Smooth muscle cell (in vitro differentiated cells): ENCODE measurements around the gene TNFRSF8. TPM values are rescaled to one million over a fixed set of nuclear protein-coding genes. Genes with fewer than 3 reads are reported as not detected.

Experiments used
- DNase-seq: peaks from one replicate; lab custom pipeline; 2025; ENCODE audit not compliant: unreplicated experiment; lab: John Stamatoyannopoulos, UW
- H2AFZ ChIP-seq: fragments of 200-600 bp; sonication (generic); 2 replicates; pipeline ENCODE4 v1.6.0; 2016; ENCODE audit warnings: antibody characterized with exemption, low read depth, mild to moderate bottlenecking
- H3F3A ChIP-seq: fragments of 200-600 bp; sonication (generic); 2 replicates; pipeline ENCODE4 v1.6.0; 2017; ENCODE audit warnings: antibody characterized with exemption, low read depth
- H3K27ac ChIP-seq: fragments of 200-600 bp; sonication (generic); 2 replicates; pipeline ENCODE4 v1.5.1; 2016; ENCODE audit warnings: low read depth, mild to moderate bottlenecking
- H3K27me3 ChIP-seq: fragments of 200-600 bp; sonication (generic); 2 replicates; pipeline ENCODE4 v1.6.1; 2016; ENCODE audit warnings: low read depth, mild to moderate bottlenecking
- H3K36me3 ChIP-seq: fragments of 200-600 bp; sonication (generic); 2 replicates; pipeline ENCODE4 v1.5.1; 2016; ENCODE audit warnings: low read depth
- H3K4me1 ChIP-seq: fragments of 200-600 bp; sonication (generic); 2 replicates; pipeline ENCODE4 v1.5.1; 2016; ENCODE audit warnings: low read depth
- H3K4me2 ChIP-seq: fragments of 200-600 bp; sonication (generic); 2 replicates; pipeline ENCODE4 v1.6.0; 2016; ENCODE audit warnings: mild to moderate bottlenecking
- H3K4me3 ChIP-seq: fragments of 200-600 bp; sonication (generic); 2 replicates; pipeline ENCODE4 v1.5.1; 2016; ENCODE audit warnings: mild to moderate bottlenecking
- H3K79me2 ChIP-seq: fragments of 200-600 bp; sonication (generic); 2 replicates; pipeline ENCODE4 v1.6.0; 2016; ENCODE audit warnings: low read depth, mild to moderate bottlenecking
- H3K9ac ChIP-seq: fragments of 200-600 bp; sonication (generic); 2 replicates; pipeline ENCODE4 v1.6.0; 2016; ENCODE audit warnings: low read depth
- H3K9me3 ChIP-seq: fragments of 200-600 bp; sonication (generic); replicated peaks from 2 replicates; pipeline ENCODE4 v1.5.1; 2016; ENCODE audit warnings: low read depth
- H4K20me1 ChIP-seq: fragments of 200-600 bp; sonication (generic); 2 replicates; pipeline ENCODE4 v1.6.0; 2016; ENCODE audit warnings: low read depth
- WGBS: methylation state at CpG from one replicate; pipeline ENCODE4 v1.1.7; 2016; ENCODE audit warnings: low lambda C conversion rate; 5-methylcytosine and 5-hydroxymethylcytosine counted together
- polyA plus RNA-seq: library from polyadenylated mRNA; unstranded; fragments of >200 nt; fragmentation: Nextera tagmentation; extraction: Ambion mirVana; gene quantifications from 2 replicates; pipeline ENCODE4 v1.2.1, GENCODE V29; 2016
- total RNA-seq: library from RNA; depleted of rRNA; stranded (reverse); fragments of >200 nt; gene quantifications from 2 replicates; pipeline ENCODE4 v1.2.3, GENCODE V29; 2014
- TF ChIP-seq, protein P1 (sequence below): fragments of 200-600 bp; sonication (generic); IDR thresholded peaks from 2 replicates; pipeline ENCODE4 v1.5.1; 2017; ENCODE audit warnings: borderline replicate concordance, mild to moderate bottlenecking, antibody characterized with exemption; ENCODE audit not compliant: insufficient read depth, poor library complexity, severe bottlenecking

The TNFRSF8 gene
- total and polyA plus RNA-seq, 2 experiments from 2014 or later: 0.54 to 1.3 TPM

- 91% methylated on average over 12 of the region's 12 CpGs for WGBS
- Histone ChIP-seq H3K27me3 (no peaks in the 10 kb centered on the region), H3K79me2 (no peaks in the 10 kb centered on the region), H3K9ac (no peak overlapping the region), H2AFZ (no peak overlapping the region), H4K20me1 (no peaks in the 10 kb centered on the region), H3K9me3 (no peaks in the 10 kb centered on the region), H3K4me2 (no peak overlapping the region), H3K27ac (no peak overlapping the region), H3K36me3 (no peaks in the 10 kb centered on the region), H3K4me3 (no peak overlapping the region), H3F3A (no peaks in the 10 kb centered on the region), H3K4me1 (no peaks in the 10 kb centered on the region)
- TF ChIP-seq, protein P1, sequence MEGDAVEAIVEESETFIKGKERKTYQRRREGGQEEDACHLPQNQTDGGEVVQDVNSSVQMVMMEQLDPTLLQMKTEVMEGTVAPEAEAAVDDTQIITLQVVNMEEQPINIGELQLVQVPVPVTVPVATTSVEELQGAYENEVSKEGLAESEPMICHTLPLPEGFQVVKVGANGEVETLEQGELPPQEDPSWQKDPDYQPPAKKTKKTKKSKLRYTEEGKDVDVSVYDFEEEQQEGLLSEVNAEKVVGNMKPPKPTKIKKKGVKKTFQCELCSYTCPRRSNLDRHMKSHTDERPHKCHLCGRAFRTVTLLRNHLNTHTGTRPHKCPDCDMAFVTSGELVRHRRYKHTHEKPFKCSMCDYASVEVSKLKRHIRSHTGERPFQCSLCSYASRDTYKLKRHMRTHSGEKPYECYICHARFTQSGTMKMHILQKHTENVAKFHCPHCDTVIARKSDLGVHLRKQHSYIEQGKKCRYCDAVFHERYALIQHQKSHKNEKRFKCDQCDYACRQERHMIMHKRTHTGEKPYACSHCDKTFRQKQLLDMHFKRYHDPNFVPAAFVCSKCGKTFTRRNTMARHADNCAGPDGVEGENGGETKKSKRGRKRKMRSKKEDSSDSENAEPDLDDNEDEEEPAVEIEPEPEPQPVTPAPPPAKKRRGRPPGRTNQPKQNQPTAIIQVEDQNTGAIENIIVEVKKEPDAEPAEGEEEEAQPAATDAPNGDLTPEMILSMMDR: no peak
- no peak for DNase-seq
Observed at GRCh38 chr1:12121212-12122003, 58.3 kb downstream of the TNFRSF8 start.

- TF ChIP-seq, protein P1: no peak
- 85% methylated on average over 8 of the region's 8 CpGs for WGBS
- Histone ChIP-seq H4K20me1 (no peaks in the 10 kb centered on the region), H3K4me2 (no peak overlapping the region), H3K9ac (no peak overlapping the region), H3K79me2 (no peaks in the 10 kb centered on the region), H3K27ac (no peak overlapping the region), H3K27me3 (no peaks in the 10 kb centered on the region), H3K4me3 (no peak overlapping the region), H3K36me3 (no peaks in the 10 kb centered on the region), H3F3A (no peaks in the 10 kb centered on the region), H3K4me1 (no peaks in the 10 kb centered on the region), H2AFZ (no peak overlapping the region), H3K9me3 (no peaks in the 10 kb centered on the region)
- DNase-seq: no peak
Observed at GRCh38 chr1:12123172-12123571, 60.1 kb downstream of the TNFRSF8 start.

DNA sequence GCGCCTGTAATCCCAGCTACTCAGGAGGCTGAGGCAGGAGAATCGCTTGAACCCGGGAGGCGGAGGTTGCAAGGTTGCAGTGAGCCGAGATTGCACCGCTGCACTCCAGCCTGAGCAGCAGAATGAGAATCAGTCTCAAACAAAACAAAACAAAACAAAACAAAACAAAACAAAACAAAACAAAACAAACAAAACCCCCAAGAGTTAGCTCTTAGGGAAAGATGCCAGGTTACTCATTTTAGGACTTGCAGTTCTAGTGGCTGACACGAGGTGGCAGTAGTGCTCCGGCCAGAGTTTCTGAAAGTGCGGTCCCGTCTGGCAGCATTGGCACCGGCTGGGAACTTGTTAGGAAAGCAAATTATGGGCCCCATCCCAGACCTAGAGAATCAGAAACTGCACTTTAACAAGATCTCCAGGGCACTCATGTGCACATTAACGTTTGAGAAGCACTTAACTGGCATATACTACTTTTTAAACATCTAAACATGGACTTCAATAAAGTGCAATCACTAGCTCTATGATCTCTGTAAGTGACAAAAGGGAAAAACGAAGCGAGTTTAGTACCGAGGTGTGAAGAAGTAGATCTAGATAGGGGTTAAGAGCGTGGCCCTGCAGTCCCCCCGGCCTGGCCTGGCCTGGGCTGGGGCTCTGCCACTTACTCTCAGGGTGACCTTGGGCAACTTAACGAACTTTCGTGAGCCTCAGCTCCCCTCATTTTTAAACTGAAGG lies 61.8 kb downstream of the TNFRSF8 start:
- Histone ChIP-seq H2AFZ (no peak overlapping the region), H4K20me1 (no peaks in the 10 kb centered on the region), H3K36me3 (no peaks in the 10 kb centered on the region), H3K4me1 (no peaks in the 10 kb centered on the region), H3F3A (no peaks in the 10 kb centered on the region), H3K4me3 (no peak overlapping the region), H3K4me2 (no peak overlapping the region), H3K9ac (no peak overlapping the region), H3K79me2 (no peaks in the 10 kb centered on the region), H3K9me3 (no peaks in the 10 kb centered on the region), H3K27me3 (no peaks in the 10 kb centered on the region), H3K27ac (no peak overlapping the region)
- whole genome bisulfite sequencing: 58% methylated on average over 19 of the region's 19 CpGs
- TF ChIP-seq, protein P1: peak; percentile 99
- DNase-seq: peak; percentile 47
